ENCODE data around the gene ASTL. TPM values are rescaled to one million over a fixed set of nuclear protein-coding genes. Genes with fewer than 3 reads are reported as not detected.

ASTL gene
- total RNA-seq, 1 donor from 2014 or later: not detected

GRCh38 chr2:96098900-96099590 lies 39.3 kb downstream of the ASTL start:
- no peaks in the 10 kb centered on the region for H3F3A ChIP-seq (ENCODE audit: low read depth)
- no peak overlapping the region for H3K27ac ChIP-seq
- H3K4me3 ChIP-seq: no peak overlapping the region
- H2AFZ ChIP-seq (replicated peaks): peak overlapping the region; percentile 12
- no peak overlapping the region for H3K27ac Mint-ChIP-seq
- no peaks in the 10 kb centered on the region for H3K36me3 ChIP-seq
- no peaks in the 10 kb centered on the region for H3K9me3 Mint-ChIP-seq
- H3K79me2 ChIP-seq (ENCODE audit: low read depth): no peaks in the 10 kb centered on the region
- no peak overlapping the region for H3K4me2 ChIP-seq
- no peaks in the 10 kb centered on the region for H4K20me1 ChIP-seq (ENCODE audit: low read depth)
- no peaks in the 10 kb centered on the region for H3K27me3 ChIP-seq
- no peaks in the 10 kb centered on the region for H3K9me3 ChIP-seq (ENCODE audit: low read depth)
- H3K4me1 Mint-ChIP-seq: peaks cover 4% of the 10 kb centered on the region
- no peak overlapping the region for H3K4me3 Mint-ChIP-seq
- no peaks in the 10 kb centered on the region for H3K36me3 Mint-ChIP-seq
- H3K4me1 ChIP-seq: peaks cover 4% of the 10 kb centered on the region
- no peak overlapping the region for H3K9ac ChIP-seq
- TF ChIP-seq EZH2 (IDR thresholded peaks at IDR 0.05) (no peak), EZH2phosphoT487 (IDR thresholded peaks at IDR 0.05) (no peak)
- TF ChIP-seq, protein P1, sequence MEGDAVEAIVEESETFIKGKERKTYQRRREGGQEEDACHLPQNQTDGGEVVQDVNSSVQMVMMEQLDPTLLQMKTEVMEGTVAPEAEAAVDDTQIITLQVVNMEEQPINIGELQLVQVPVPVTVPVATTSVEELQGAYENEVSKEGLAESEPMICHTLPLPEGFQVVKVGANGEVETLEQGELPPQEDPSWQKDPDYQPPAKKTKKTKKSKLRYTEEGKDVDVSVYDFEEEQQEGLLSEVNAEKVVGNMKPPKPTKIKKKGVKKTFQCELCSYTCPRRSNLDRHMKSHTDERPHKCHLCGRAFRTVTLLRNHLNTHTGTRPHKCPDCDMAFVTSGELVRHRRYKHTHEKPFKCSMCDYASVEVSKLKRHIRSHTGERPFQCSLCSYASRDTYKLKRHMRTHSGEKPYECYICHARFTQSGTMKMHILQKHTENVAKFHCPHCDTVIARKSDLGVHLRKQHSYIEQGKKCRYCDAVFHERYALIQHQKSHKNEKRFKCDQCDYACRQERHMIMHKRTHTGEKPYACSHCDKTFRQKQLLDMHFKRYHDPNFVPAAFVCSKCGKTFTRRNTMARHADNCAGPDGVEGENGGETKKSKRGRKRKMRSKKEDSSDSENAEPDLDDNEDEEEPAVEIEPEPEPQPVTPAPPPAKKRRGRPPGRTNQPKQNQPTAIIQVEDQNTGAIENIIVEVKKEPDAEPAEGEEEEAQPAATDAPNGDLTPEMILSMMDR (IDR thresholded peaks at IDR 0.05): no peak
- no peak for DNase-seq (ENCODE audit: low spot score)
- peaks cover 3% of the 10 kb centered on the region for H3K27me3 Mint-ChIP-seq (ENCODE audit: insufficient read depth, low read depth)

DNA sequence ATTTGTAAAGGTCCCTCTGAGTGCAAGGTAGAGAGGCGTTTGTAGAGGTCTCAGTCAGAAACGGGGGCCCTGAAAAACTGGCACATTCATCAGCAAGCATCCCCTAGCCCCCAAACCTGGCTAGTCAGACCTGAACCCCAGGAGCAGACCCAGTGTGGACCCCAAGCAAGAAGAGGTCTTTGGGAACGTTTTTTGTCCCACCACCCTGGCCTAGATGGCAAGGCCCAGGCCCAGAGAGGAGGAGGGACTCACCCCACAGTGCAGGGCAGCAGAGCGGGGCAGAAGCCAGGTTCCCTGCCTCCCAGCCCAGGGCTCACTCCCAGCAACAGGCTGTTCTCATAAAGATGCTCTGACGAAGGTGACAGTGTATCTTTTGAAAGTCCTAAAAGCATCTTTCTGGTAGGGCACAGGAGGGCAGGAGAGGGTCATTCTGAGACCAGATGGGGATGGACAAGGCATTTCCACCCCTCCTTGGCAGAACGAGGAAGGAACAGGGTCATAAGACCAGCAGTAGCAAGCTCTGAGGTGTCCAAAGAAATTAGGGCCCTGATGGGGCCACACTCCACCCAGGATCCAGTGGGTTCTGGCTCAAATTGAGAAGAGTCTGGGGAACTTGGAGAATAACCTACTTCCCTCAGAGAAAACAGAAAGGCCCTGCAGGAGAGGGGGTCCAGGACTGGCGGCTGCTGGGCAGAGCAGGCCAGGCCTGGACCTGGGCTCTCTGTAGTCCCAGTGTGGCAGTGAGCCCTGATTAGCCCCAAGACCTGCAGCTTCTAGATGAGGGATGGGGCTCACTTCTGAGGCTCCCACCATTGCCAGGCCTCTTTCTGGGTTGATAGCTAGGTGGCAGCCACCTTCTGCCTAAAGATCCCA lies 40.1 kb downstream of the ASTL start:
- Histone ChIP-seq H4K20me1 (ENCODE audit: low read depth) (no peaks in the 10 kb centered on the region), H3K4me1 (no peaks in the 10 kb centered on the region), H3K4me3 (no peak overlapping the region), H3K9ac (no peak overlapping the region), H3K9me3 (ENCODE audit: low read depth) (no peaks in the 10 kb centered on the region), H3K4me2 (no peak overlapping the region), H3K36me3 (no peaks in the 10 kb centered on the region), H2AFZ (replicated peaks) (peak overlapping the region; percentile 12), H3K27me3 (no peaks in the 10 kb centered on the region), H3K27ac (no peak overlapping the region), H3F3A (ENCODE audit: low read depth) (no peaks in the 10 kb centered on the region), H3K79me2 (ENCODE audit: low read depth) (no peaks in the 10 kb centered on the region)
- DNase-seq (ENCODE audit: low spot score): no peak
- Mint-ChIP-seq H3K36me3 (no peaks in the 10 kb centered on the region), H3K27ac (peak overlapping the region; percentile 79), H3K9me3 (no peaks in the 10 kb centered on the region), H3K4me1 (no peaks in the 10 kb centered on the region), H3K27me3 (ENCODE audit: insufficient read depth, low read depth) (peaks cover 3% of the 10 kb centered on the region), H3K4me3 (no peak overlapping the region)
- TF ChIP-seq, protein P1 (IDR thresholded peaks at IDR 0.05): no peak

DNA sequence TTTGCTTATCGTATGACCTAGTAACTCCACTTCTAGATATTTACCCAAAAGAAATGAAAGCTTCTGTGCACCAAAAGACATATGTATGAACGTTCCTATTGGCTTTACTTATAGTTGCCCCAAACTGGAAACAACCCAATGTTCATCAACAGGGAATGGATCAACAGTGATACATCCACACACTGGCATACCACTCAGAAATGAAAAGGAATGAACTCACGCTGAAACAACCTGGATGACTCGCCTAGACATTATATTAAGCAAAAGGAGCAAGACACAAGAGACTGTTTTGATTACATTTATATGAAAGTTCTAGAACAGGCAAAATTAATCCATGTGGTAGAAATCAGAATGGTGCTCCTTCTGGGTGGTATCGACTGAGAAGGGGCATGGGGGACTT lies 40.9 kb downstream of the ASTL start:
- no peak for DNase-seq (ENCODE audit: low spot score)
- Histone ChIP-seq H3K79me2 (ENCODE audit: low read depth) (no peaks in the 10 kb centered on the region), H3K4me3 (no peak overlapping the region), H2AFZ (replicated peaks) (no peak overlapping the region), H3K4me1 (no peaks in the 10 kb centered on the region), H3K4me2 (no peak overlapping the region), H3K9me3 (ENCODE audit: low read depth) (no peaks in the 10 kb centered on the region), H3K27me3 (no peaks in the 10 kb centered on the region), H3K27ac (no peak overlapping the region), H3K9ac (no peak overlapping the region), H3K36me3 (no peaks in the 10 kb centered on the region), H3F3A (ENCODE audit: low read depth) (no peaks in the 10 kb centered on the region), H4K20me1 (ENCODE audit: low read depth) (no peaks in the 10 kb centered on the region)
- peaks cover 3% of the 10 kb centered on the region for H3K27me3 Mint-ChIP-seq (ENCODE audit: insufficient read depth, low read depth)
- H3K4me1 Mint-ChIP-seq: no peaks in the 10 kb centered on the region
- no peaks in the 10 kb centered on the region for H3K36me3 Mint-ChIP-seq
- no peak overlapping the region for H3K4me3 Mint-ChIP-seq
- H3K9me3 Mint-ChIP-seq: no peaks in the 10 kb centered on the region
- H3K27ac Mint-ChIP-seq: no peak overlapping the region
- TF ChIP-seq, protein P1 (IDR thresholded peaks at IDR 0.05): no peak
- no peak for TF ChIP-seq EZH2phosphoT487 (IDR thresholded peaks at IDR 0.05)
- TF ChIP-seq EZH2 (IDR thresholded peaks at IDR 0.05): no peak

Data from neural progenitor cell (in vitro differentiated cells).